Smooth muscle cell of bladder (primary cell): Measurements from ENCODE around the gene MFSD2B. TPM values are rescaled to one million over a fixed set of nuclear protein-coding genes. Genes with fewer than 3 reads are reported as not detected.

Source experiments
- total RNA-seq: library from RNA; depleted of rRNA; stranded (reverse); fragments of >200 nt; gene quantifications from 2 replicates; pipeline ENCODE4 v1.2.3, GENCODE V29; 2014

The MFSD2B gene
- total RNA-seq, result 0.28 and 0.55 TPM in 2 replicates

GRCh38 chr2:24009680-24010476 is at the start of gene MFSD2B:
MFSD2B (plus strand) TSS chr2:24010085; CDS start chr2:24010097, 12 bp downstream.

GRCh38 chr2:24046930-24047702 is 37.2 kb downstream of the MFSD2B start, which contains the start of gene WDCP:
WDCP (minus strand) TSS chr2:24047391; CDS start chr2:24039494, 7,897 bp downstream.

GRCh38 chr2:24049485-24050021 is 39.7 kb downstream of the MFSD2B start, which contains the start of gene FKBP1B:
FKBP1B (plus strand) TSS chr2:24049741; CDS start chr2:24049850, 109 bp downstream.

Other genes with a start within 250 kb of the MFSD2B start
- gene ATAD2B, start 83.0 kb upstream of the MFSD2B start, total RNA-seq, result 8.6 and 11.2 TPM in 2 replicates
- 13.4 and 15.9 TPM in 2 replicates for gene UBXN2A, start 69.6 kb upstream of the MFSD2B start, total RNA-seq
- 6.1 and 7.8 TPM in 2 replicates for gene WDCP, start 37.3 kb downstream of the MFSD2B start, total RNA-seq
- 7.0 and 9.4 TPM in 2 replicates for gene FKBP1B, start 39.7 kb downstream of the MFSD2B start, total RNA-seq
- 127 and 139 TPM in 2 replicates for gene SF3B6, start 66.2 kb downstream of the MFSD2B start, total RNA-seq
- gene TP53I3, start 74.7 kb downstream of the MFSD2B start, total RNA-seq, result 35.7 and 46.9 TPM in 2 replicates
- gene PFN4, start 113.2 kb downstream of the MFSD2B start, total RNA-seq, result 0.28 and 0.46 TPM in 2 replicates
- 7.5 and 9.8 TPM in 2 replicates for gene FAM228B, start 113.4 kb downstream of the MFSD2B start, total RNA-seq
- gene FAM228A, start 165.0 kb downstream of the MFSD2B start, total RNA-seq, result under 0.01 and 0.18 TPM in 2 replicates